K562 (cell line): ENCODE results near the gene LRRC7. TPM values are rescaled to one million over a fixed set of nuclear protein-coding genes. Genes with fewer than 3 reads are reported as not detected.
A peak's percentile ranks its signal among the peaks of the same experiment; 100 is the strongest.

ENCODE experiments used
- GTF2E2 ChIP-seq: fragments of 200-800 bp; sonication (Bioruptor generic); IDR thresholded peaks from 2 replicates; pipeline ENCODE4 v1.6.1; 2016; ENCODE audit warnings: missing genetic modification characterization, missing compliant biosample characterization
- HOXB6 ChIP-seq: fragments of 250-450 bp; sonication (Bioruptor Pico); IDR thresholded peaks from 2 replicates; pipeline ENCODE4 v1.5.1; 2022; ENCODE audit warnings: mild to moderate bottlenecking, borderline replicate concordance
- IFI16 ChIP-seq: fragments of 250-450 bp; sonication (Bioruptor Pico); IDR thresholded peaks from 2 replicates; pipeline ENCODE4 v2.1.2; 2022; ENCODE audit warnings: mild to moderate bottlenecking, inconsistent platforms
- SREBF1 ChIP-seq: fragments of 150-350 bp; IDR thresholded peaks from 2 replicates; pipeline ENCODE4 v1.6.1; 2014; ENCODE audit warnings: antibody characterized with exemption, low read depth, low read length, borderline replicate concordance
- TCFL5 ChIP-seq: fragments of 250-450 bp; sonication (Bioruptor Pico); conservative IDR thresholded peaks from 2 replicates; pipeline ENCODE4 v1.6.1; 2021; ENCODE audit warnings: mild to moderate bottlenecking, moderate library complexity, matching md5 sums
- ZNF143 ChIP-seq: sonication (generic); formaldehyde crosslinking; IDR thresholded peaks from 2 replicates; pipeline ENCODE4 v1.9.0; 2022; ENCODE audit warnings: mild to moderate bottlenecking, missing genetic modification reagents
- ZNF174 ChIP-seq: fragments of 250-450 bp; sonication (Bioruptor Pico); IDR thresholded peaks from 2 replicates; pipeline ENCODE4 v1.4.0; 2020; ENCODE audit warnings: mild to moderate bottlenecking
- ZNF175 ChIP-seq: fragments of 200-800 bp; sonication (Bioruptor generic); IDR thresholded peaks from 2 replicates; pipeline ENCODE4 v1.6.1; 2016; ENCODE audit warnings: low read depth, mild to moderate bottlenecking, missing genetic modification characterization, missing compliant biosample characterization
- ZNF23 ChIP-seq: fragments of 250-450 bp; sonication (Bioruptor Pico); IDR thresholded peaks from 2 replicates; pipeline ENCODE4 v1.4.0; 2020; ENCODE audit warnings: mild to moderate bottlenecking
- ZNF232 ChIP-seq: sonication (generic); formaldehyde crosslinking; IDR thresholded peaks from 2 replicates; pipeline ENCODE4 v1.8.0; 2022; ENCODE audit warnings: mild to moderate bottlenecking, missing genetic modification reagents
- ZNF311 ChIP-seq: fragments of 250-450 bp; sonication (Bioruptor Pico); IDR thresholded peaks from 2 replicates; pipeline ENCODE4 v1.4.0; 2020; ENCODE audit warnings: mild to moderate bottlenecking, moderate library complexity
- ZNF354B ChIP-seq: fragments of 250-450 bp; sonication (Bioruptor Pico); IDR thresholded peaks from 2 replicates; pipeline ENCODE4 v1.4.0; 2020
- ZNF707 ChIP-seq: fragments of 250-450 bp; sonication (Bioruptor Pico); conservative IDR thresholded peaks from 2 replicates; pipeline ENCODE4 v1.8.0; 2022; ENCODE audit warnings: inconsistent platforms, mild to moderate bottlenecking, moderate library complexity
- ZNF785 ChIP-seq: fragments of 250-450 bp; sonication (Bioruptor Pico); IDR thresholded peaks from 2 replicates; pipeline ENCODE4 v1.4.0; 2020; ENCODE audit warnings: mild to moderate bottlenecking
- polyA plus RNA-seq, 8 experiments: library from polyadenylated mRNA; depleted of rRNA in 4 of 8; stranded (reverse) in 5 of 8; unstranded in 3 of 8; fragments of >200 nt; fragmentation: Nextera tagmentation in 2 of 8; fragmentation: Illumina TruSeq in 1 of 8; extraction: Ambion mirVana in 2 of 8; extraction: Trizol in 1 of 8; gene quantifications; 2 replicates each; pipeline versions ENCODE4 v1.2.1 to v1.2.3, GENCODE V29; 2011 to 2014; ENCODE audit warnings: inconsistent platforms in 1 of 8, missing spikeins in 1 of 8
- total RNA-seq, 7 experiments: library from RNA; depleted of rRNA in 6 of 7; stranded (reverse); fragments of >200 nt in 6 of 7; fragmentation: Illumina TruSeq in 2 of 7; extraction: Trizol in 2 of 7; gene quantifications; 2 replicates each; pipeline versions ENCODE4 v1.2.1 to v1.2.3, GENCODE V29; 2011 to 2021; ENCODE audit warnings: low replicate concordance in 1 of 7
- TF ChIP-seq, protein P1 (sequence below), 2 experiments: fragments of 450-650 bp in 1 of 2; sonication (generic) in 1 of 2; formaldehyde crosslinking in 1 of 2; IDR thresholded peaks; 2 replicates each; pipeline versions ENCODE4 v1.7.1 to v1.9.0; 2016 to 2022; ENCODE audit warnings: inconsistent platforms in 1 of 2, mild to moderate bottlenecking in 1 of 2, missing genetic modification reagents in 1 of 2
- TF ChIP-seq, protein P2 (sequence below): fragments of 450-650 bp; IDR thresholded peaks from 2 replicates; pipeline ENCODE4 v1.6.1; 2017; ENCODE audit warnings: antibody characterized with exemption, mild to moderate bottlenecking

The LRRC7 gene
- total and polyA plus RNA-seq, 9 of the 15 experiments (the other 6 are each of a cell fraction or from before 2014, with no cell fraction given): 0.09 to 0.94 (median 0.49) TPM

DNA sequence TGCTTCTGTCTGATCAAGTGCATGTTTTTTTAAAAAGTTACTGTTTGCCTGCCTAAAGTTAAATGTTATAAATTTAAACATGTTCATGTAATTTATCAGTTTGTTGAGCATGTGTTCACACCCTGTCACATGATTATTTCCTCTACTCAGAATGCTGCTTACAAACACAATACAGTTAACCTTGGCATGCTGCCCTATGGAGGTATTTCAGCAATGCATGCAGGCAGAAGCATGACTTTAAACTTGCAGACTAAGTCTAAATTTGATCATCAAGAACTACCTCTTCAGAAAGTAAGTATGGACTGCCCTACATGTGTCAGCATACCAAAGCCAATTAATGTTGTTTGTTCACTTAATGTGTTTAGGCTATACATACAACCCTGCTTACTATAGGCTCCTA, 476.1 kb downstream of the LRRC7 start (continued):
- TF ChIP-seq, protein P1, sequence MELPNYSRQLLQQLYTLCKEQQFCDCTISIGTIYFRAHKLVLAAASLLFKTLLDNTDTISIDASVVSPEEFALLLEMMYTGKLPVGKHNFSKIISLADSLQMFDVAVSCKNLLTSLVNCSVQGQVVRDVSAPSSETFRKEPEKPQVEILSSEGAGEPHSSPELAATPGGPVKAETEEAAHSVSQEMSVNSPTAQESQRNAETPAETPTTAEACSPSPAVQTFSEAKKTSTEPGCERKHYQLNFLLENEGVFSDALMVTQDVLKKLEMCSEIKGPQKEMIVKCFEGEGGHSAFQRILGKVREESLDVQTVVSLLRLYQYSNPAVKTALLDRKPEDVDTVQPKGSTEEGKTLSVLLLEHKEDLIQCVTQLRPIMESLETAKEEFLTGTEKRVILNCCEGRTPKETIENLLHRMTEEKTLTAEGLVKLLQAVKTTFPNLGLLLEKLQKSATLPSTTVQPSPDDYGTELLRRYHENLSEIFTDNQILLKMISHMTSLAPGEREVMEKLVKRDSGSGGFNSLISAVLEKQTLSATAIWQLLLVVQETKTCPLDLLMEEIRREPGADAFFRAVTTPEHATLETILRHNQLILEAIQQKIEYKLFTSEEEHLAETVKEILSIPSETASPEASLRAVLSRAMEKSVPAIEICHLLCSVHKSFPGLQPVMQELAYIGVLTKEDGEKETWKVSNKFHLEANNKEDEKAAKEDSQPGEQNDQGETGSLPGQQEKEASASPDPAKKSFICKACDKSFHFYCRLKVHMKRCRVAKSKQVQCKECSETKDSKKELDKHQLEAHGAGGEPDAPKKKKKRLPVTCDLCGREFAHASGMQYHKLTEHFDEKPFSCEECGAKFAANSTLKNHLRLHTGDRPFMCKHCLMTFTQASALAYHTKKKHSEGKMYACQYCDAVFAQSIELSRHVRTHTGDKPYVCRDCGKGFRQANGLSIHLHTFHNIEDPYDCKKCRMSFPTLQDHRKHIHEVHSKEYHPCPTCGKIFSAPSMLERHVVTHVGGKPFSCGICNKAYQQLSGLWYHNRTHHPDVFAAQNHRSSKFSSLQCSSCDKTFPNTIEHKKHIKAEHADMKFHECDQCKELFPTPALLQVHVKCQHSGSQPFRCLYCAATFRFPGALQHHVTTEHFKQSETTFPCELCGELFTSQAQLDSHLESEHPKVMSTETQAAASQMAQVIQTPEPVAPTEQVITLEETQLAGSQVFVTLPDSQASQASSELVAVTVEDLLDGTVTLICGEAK (IDR thresholded peaks at IDR 0.05): no peak
- TF ChIP-seq, protein P1 (CRISPR knock-in tag; IDR thresholded peaks at IDR 0.05): no peak
- no peak for TF ChIP-seq ZNF143 (CRISPR knock-in tag)
- TF ChIP-seq IFI16 (CRISPR knock-in tag): no peak
- no peak for TF ChIP-seq HOXB6 (CRISPR knock-in tag)
- TF ChIP-seq ZNF785 (CRISPR knock-in tag): no peak
- TF ChIP-seq ZNF23 (CRISPR knock-in tag): peak; percentile 42
- TF ChIP-seq ZNF311 (CRISPR knock-in tag): peak; percentile 56; the same call in 1 of the 2 replicates
- TF ChIP-seq SREBF1: no peak
- no peak for TF ChIP-seq ZNF707 (CRISPR knock-in tag)
- TF ChIP-seq ZNF354B (CRISPR knock-in tag): peak; percentile 56; the same call in 1 of the 2 replicates
- no peak for TF ChIP-seq ZNF232 (CRISPR knock-in tag)
- TF ChIP-seq, protein P2, sequence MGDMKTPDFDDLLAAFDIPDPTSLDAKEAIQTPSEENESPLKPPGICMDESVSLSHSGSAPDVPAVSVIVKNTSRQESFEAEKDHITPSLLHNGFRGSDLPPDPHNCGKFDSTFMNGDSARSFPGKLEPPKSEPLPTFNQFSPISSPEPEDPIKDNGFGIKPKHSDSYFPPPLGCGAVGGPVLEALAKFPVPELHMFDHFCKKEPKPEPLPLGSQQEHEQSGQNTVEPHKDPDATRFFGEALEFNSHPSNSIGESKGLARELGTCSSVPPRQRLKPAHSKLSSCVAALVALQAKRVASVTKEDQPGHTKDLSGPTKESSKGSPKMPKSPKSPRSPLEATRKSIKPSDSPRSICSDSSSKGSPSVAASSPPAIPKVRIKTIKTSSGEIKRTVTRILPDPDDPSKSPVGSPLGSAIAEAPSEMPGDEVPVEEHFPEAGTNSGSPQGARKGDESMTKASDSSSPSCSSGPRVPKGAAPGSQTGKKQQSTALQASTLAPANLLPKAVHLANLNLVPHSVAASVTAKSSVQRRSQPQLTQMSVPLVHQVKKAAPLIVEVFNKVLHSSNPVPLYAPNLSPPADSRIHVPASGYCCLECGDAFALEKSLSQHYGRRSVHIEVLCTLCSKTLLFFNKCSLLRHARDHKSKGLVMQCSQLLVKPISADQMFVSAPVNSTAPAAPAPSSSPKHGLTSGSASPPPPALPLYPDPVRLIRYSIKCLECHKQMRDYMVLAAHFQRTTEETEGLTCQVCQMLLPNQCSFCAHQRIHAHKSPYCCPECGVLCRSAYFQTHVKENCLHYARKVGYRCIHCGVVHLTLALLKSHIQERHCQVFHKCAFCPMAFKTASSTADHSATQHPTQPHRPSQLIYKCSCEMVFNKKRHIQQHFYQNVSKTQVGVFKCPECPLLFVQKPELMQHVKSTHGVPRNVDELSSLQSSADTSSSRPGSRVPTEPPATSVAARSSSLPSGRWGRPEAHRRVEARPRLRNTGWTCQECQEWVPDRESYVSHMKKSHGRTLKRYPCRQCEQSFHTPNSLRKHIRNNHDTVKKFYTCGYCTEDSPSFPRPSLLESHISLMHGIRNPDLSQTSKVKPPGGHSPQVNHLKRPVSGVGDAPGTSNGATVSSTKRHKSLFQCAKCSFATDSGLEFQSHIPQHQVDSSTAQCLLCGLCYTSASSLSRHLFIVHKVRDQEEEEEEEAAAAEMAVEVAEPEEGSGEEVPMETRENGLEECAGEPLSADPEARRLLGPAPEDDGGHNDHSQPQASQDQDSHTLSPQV: peak; percentile 48
- TF ChIP-seq ZNF174 (CRISPR knock-in tag): no peak
- no peak; the same call in 1 of the 2 replicates for TF ChIP-seq ZNF175 (CRISPR knock-in tag)
- no peak for TF ChIP-seq GTF2E2 (tag)
- no peak for TF ChIP-seq TCFL5
